Parathyroid adenoma (tissue), 2 donors: Measurements from ENCODE around the gene CD2BP2.

Experiments used
- H2AFZ ChIP-seq: fragments of 300-600 bp; sonication (generic); one replicate; pipeline ENCODE4 v1.7.0; 2017; ENCODE audit warnings: antibody characterized with exemption, mild to moderate bottlenecking
- H3K27ac ChIP-seq: fragments of 300-600 bp; sonication (generic); one replicate; pipeline ENCODE4 v1.7.0; 2017
- H3K27me3 ChIP-seq: fragments of 300-600 bp; sonication (generic); one replicate; pipeline ENCODE4 v1.7.0; 2017; ENCODE audit warnings: low read length; ENCODE audit not compliant: control insufficient read depth, insufficient read depth
- H3K36me3 ChIP-seq: fragments of 300-600 bp; sonication (generic); one replicate; pipeline ENCODE4 v1.7.0; 2017; ENCODE audit warnings: low read length; ENCODE audit not compliant: control insufficient read depth, insufficient read depth
- H3K4me1 ChIP-seq: fragments of 300-600 bp; sonication (generic); one replicate; pipeline ENCODE4 v1.7.0; 2017; ENCODE audit warnings: control low read depth
- H3K4me2 ChIP-seq: fragments of 300-600 bp; sonication (generic); one replicate; pipeline ENCODE4 v1.7.0; 2017; ENCODE audit warnings: low read length
- H3K4me3 ChIP-seq: fragments of 300-600 bp; sonication (generic); one replicate; pipeline ENCODE4 v1.7.0; 2017; ENCODE audit warnings: low read depth, low read length
- H3K79me2 ChIP-seq: fragments of 300-600 bp; sonication (generic); one replicate; pipeline ENCODE4 v1.7.0; 2017; ENCODE audit warnings: control low read depth
- H3K9ac ChIP-seq: fragments of 300-600 bp; sonication (generic); one replicate; pipeline ENCODE4 v1.7.0; 2017; ENCODE audit warnings: mild to moderate bottlenecking
- H3K9me3 ChIP-seq: fragments of 300-600 bp; sonication (generic); one replicate; pipeline ENCODE4 v1.7.0; 2017; ENCODE audit warnings: low read length; ENCODE audit not compliant: control insufficient read depth
- TF ChIP-seq, protein P1 (sequence below): fragments of 300-600 bp; sonication (generic); IDR thresholded peaks from one replicate; pipeline ENCODE4 v1.7.0; 2017; ENCODE audit warnings: antibody characterized with exemption, mild to moderate bottlenecking
- donor health status: primary hyperparathyroidism.

Gene CD2BP2

GRCh38 chr16:30394592-30395154 lies 39.6 kb upstream of the CD2BP2 start:
- Histone ChIP-seq H3K27ac (peak overlapping the region; percentile 83), H3K27me3 (no peaks in the 10 kb centered on the region), H3K4me1 (peaks cover 14% of the 10 kb centered on the region), H3K9ac (peak overlapping the region; percentile 83), H3K4me3 (peak overlapping the region; percentile 63), H3K79me2 (no peaks in the 10 kb centered on the region), H3K9me3 (no peaks in the 10 kb centered on the region), H3K4me2 (peak overlapping the region; percentile 79), H2AFZ (peak overlapping the region; percentile 96), H3K36me3 (no peaks in the 10 kb centered on the region)
- TF ChIP-seq, protein P1, sequence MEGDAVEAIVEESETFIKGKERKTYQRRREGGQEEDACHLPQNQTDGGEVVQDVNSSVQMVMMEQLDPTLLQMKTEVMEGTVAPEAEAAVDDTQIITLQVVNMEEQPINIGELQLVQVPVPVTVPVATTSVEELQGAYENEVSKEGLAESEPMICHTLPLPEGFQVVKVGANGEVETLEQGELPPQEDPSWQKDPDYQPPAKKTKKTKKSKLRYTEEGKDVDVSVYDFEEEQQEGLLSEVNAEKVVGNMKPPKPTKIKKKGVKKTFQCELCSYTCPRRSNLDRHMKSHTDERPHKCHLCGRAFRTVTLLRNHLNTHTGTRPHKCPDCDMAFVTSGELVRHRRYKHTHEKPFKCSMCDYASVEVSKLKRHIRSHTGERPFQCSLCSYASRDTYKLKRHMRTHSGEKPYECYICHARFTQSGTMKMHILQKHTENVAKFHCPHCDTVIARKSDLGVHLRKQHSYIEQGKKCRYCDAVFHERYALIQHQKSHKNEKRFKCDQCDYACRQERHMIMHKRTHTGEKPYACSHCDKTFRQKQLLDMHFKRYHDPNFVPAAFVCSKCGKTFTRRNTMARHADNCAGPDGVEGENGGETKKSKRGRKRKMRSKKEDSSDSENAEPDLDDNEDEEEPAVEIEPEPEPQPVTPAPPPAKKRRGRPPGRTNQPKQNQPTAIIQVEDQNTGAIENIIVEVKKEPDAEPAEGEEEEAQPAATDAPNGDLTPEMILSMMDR, result no peak

DNA sequence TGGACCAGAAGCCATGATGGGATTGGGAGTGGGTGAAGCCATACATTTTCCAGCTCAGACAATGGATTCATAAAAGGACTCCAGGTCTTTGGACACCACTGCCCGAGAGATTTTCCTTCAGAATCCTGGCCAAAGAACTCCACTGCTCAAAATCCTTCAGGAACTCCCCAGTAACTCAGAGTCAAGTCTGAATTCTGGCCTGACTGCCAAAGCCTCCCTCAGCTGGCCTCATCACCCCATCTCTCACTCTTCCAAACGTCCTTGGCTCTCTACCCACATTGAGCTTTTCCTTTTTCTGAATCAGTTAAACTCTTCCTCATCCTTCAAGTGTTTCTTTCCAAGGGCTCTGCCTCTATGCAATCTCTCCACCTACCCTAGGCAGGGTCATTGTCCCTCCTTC lies 28.4 kb upstream of the CD2BP2 start:
- no peak overlapping the region for H3K4me3 ChIP-seq
- H3K9ac ChIP-seq, result no peak overlapping the region
- no peaks in the 10 kb centered on the region for H3K4me1 ChIP-seq
- no peaks in the 10 kb centered on the region for H3K27me3 ChIP-seq
- H3K4me2 ChIP-seq, result no peak overlapping the region
- H3K27ac ChIP-seq, result no peak overlapping the region
- no peak overlapping the region for H2AFZ ChIP-seq
- TF ChIP-seq, protein P1, result no peak
- no peaks in the 10 kb centered on the region for H3K36me3 ChIP-seq
- H3K79me2 ChIP-seq, result no peaks in the 10 kb centered on the region
- H3K9me3 ChIP-seq, result no peaks in the 10 kb centered on the region

DNA sequence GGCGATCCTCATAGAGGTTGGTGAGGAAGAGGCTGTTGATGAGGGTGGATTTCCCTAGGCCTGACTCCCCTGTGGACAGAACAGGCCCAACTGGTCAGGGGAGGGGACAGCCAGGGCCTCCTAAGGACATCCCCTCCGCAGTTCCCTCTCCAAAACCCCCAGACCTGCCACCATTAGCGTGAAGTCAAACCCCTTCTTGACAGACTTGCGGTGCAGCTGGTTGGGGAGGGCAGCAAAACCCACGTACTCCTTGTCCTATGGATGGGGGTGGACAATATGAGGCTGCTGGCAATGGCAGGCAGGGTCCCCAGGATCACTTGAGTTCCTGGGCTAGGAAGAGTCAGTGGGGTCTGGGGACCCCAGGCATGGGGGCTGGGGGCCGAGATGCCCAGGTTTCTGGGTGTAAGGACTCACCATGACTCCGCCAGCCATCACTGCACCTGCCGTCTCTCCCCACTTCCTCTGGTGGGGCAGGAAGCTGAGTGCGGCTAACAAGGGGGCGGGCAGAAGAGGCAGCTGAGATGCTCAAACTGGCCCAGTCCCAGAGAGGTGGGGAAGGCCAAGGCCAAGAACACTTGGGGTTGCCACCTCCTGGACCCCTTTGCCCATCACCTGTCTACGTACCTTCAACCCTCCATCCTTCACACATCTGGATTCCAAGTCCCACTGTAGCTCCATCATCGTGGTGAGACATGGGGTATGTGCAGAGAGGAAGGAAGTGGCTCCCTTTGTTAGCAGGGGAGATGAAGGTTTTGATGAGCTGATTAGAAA lies 27.2 kb upstream of the CD2BP2 start, which contains the start of gene SEPTIN1:
TSS of gene SEPTIN1 (minus strand) at position 451 of the 771 bp plus-strand sequence. CDS start at position 432, 19 bp downstream.
- Histone ChIP-seq H3K4me3 (no peak within 1 kb of the TSS), H3K4me2 (no peak within 1 kb of the TSS), H3K27me3 (no peaks in the 10 kb centered on the region), H2AFZ (no peak within 1 kb of the TSS), H3K36me3 (no peaks in the 10 kb centered on the region), H3K4me1 (peaks cover 1% of the 10 kb centered on the region), H3K79me2 (no peaks in the 10 kb centered on the region), H3K9me3 (no peaks in the 10 kb centered on the region), H3K9ac (no peak within 1 kb of the TSS), H3K27ac (no peak within 1 kb of the TSS)
- TF ChIP-seq, protein P1, result no peak

DNA sequence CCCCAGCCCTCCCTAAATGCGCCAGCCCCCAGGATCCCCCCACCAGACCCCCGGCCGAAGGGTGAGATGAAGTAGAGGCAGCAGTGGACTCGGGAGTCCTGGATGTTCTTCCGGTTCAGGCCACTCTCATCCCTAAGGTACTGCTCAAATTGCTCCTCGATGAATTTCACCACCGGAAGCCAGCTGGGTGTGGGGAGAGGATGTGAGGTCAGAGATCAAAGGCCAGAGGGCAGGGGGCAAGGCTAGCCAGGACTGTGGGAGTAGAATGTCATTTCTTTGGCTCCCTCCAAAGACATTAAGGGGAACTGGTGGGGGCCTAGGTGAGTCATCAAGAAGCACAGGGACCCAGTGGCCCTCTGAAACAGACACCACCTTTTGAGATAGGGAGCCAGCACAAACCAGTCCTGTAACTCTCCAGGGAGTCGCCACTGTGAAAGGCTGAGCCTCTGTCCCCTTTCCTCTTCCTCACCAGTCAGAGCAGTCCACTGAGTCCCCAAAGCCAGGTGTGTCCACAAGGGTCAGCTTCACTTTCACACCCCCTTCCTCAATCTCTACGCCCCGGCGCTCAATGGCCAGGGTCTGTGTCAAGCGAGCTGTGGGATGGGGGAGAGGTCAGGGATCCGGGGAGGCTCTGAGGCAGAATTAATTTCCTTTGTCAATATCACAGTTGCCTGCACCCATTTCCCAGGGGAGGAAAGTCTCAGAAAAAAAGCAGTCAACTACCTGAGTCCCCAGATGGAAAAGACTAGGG lies 26.4 kb upstream of the CD2BP2 start:
- Histone ChIP-seq H3K4me2 (no peak overlapping the region), H3K27me3 (no peaks in the 10 kb centered on the region), H3K9me3 (no peaks in the 10 kb centered on the region), H3K27ac (no peak overlapping the region), H3K79me2 (no peaks in the 10 kb centered on the region), H3K4me1 (peaks cover 4% of the 10 kb centered on the region), H2AFZ (no peak overlapping the region), H3K9ac (no peak overlapping the region), H3K4me3 (no peak overlapping the region), H3K36me3 (no peaks in the 10 kb centered on the region)
- TF ChIP-seq, protein P1, result no peak
